ENCODE data around the gene FGF3. TPM values are rescaled to one million over a fixed set of nuclear protein-coding genes. Genes with fewer than 3 reads are reported as not detected.

Gene FGF3
- total RNA-seq, 3 donors from 2014 or later: not detected

- Histone ChIP-seq H3K27me3 (peaks cover 0 to 21% of the 10 kb centered on the region in 2 donors), H3K9me3 (no peaks in the 10 kb centered on the region), H3K27ac (no peak overlapping the region), H3K4me3 (no peak overlapping the region), H3K4me1 (no peaks in the 10 kb centered on the region), H3K36me3 (no peaks in the 10 kb centered on the region)
- DNase-seq (ENCODE audit: low spot score in 2 of 2): no peak
- TF ChIP-seq CTCF (IDR thresholded peaks at IDR 0.05) (no peak), POLR2AphosphoS5 (IDR thresholded peaks at IDR 0.05) (no peak), POLR2A (IDR thresholded peaks at IDR 0.05) (no peak)
- intact Hi-C loops (cut with DNase I; ENCODE audit: low total_unique reads): no loop called here
Observed at GRCh38 chr11:69862797-69863543, 43.8 kb upstream of the FGF3 start.

GRCh38 chr11:69862331-69862771, 43.1 kb upstream of the FGF3 start:
- no peaks in the 10 kb centered on the region for H3K4me1 ChIP-seq
- DNase-seq (ENCODE audit: low spot score in 2 of 2): no peak
- intact Hi-C loops (cut with DNase I; ENCODE audit: low total_unique reads): no loop called here
- H3K27me3 ChIP-seq: peaks cover 0 to 21% of the 10 kb centered on the region in 2 donors
- H3K36me3 ChIP-seq: no peaks in the 10 kb centered on the region
- H3K27ac ChIP-seq: no peak overlapping the region
- TF ChIP-seq POLR2A (IDR thresholded peaks at IDR 0.05) (no peak), CTCF (IDR thresholded peaks at IDR 0.05) (no peak)
- H3K4me3 ChIP-seq: no peak overlapping the region
- no peaks in the 10 kb centered on the region for H3K9me3 ChIP-seq

GRCh38 chr11:69861901-69862300, 42.7 kb upstream of the FGF3 start:
- intact Hi-C loops (cut with DNase I; ENCODE audit: low total_unique reads): no loop called here
- Histone ChIP-seq H3K36me3 (no peaks in the 10 kb centered on the region), H3K9me3 (no peaks in the 10 kb centered on the region), H3K4me3 (no peak overlapping the region), H3K4me1 (no peaks in the 10 kb centered on the region), H3K27me3 (peaks cover 0 to 21% of the 10 kb centered on the region in 2 donors), H3K27ac (no peak overlapping the region)
- TF ChIP-seq POLR2AphosphoS5 (IDR thresholded peaks at IDR 0.05) (no peak), CTCF (IDR thresholded peaks at IDR 0.05) (no peak), POLR2A (IDR thresholded peaks at IDR 0.05) (no peak)
- no peak for DNase-seq (ENCODE audit: low spot score in 2 of 2)

- TF ChIP-seq CTCF (IDR thresholded peaks at IDR 0.05) (no peak), POLR2A (IDR thresholded peaks at IDR 0.05) (no peak), POLR2AphosphoS5 (IDR thresholded peaks at IDR 0.05) (no peak)
- Histone ChIP-seq H3K9me3 (no peaks in the 10 kb centered on the region), H3K4me3 (no peak overlapping the region), H3K27ac (no peak overlapping the region), H3K36me3 (no peaks in the 10 kb centered on the region), H3K4me1 (no peaks in the 10 kb centered on the region), H3K27me3 (peaks cover 0 to 21% of the 10 kb centered on the region in 2 donors)
- intact Hi-C loops (cut with DNase I; ENCODE audit: low total_unique reads): no loop called here
- no peak for DNase-seq (ENCODE audit: low spot score in 2 of 2)
Observed at GRCh38 chr11:69860796-69861445, 41.7 kb upstream of the FGF3 start.

GRCh38 chr11:69860244-69860643, 41.0 kb upstream of the FGF3 start:
- no peaks in the 10 kb centered on the region for H3K9me3 ChIP-seq
- intact Hi-C loops (cut with DNase I; ENCODE audit: low total_unique reads): no loop called here
- H3K27ac ChIP-seq: no peak overlapping the region
- H3K4me1 ChIP-seq: no peaks in the 10 kb centered on the region
- no peak overlapping the region for H3K4me3 ChIP-seq
- TF ChIP-seq CTCF (IDR thresholded peaks at IDR 0.05) (no peak), POLR2A (IDR thresholded peaks at IDR 0.05) (no peak), POLR2AphosphoS5 (IDR thresholded peaks at IDR 0.05) (no peak)
- no peak for DNase-seq (ENCODE audit: low spot score in 2 of 2)
- peaks cover 0 to 21% of the 10 kb centered on the region in 2 donors for H3K27me3 ChIP-seq
- no peaks in the 10 kb centered on the region for H3K36me3 ChIP-seq
